Medulla oblongata (tissue), 1 donor: ENCODE results near the gene METTL24.

Experiments used
- DNase-seq: peaks from one replicate; pipeline ENCODE4 v3.0.0-alpha.2; 2015; ENCODE audit errors: extremely low spot score

Gene METTL24

GRCh38 chr6:110195639-110196038, 162.5 kb downstream of the METTL24 start:
- no peak for DNase-seq
